ENCODE results near the gene RBBP5.

The RBBP5 gene

DNA sequence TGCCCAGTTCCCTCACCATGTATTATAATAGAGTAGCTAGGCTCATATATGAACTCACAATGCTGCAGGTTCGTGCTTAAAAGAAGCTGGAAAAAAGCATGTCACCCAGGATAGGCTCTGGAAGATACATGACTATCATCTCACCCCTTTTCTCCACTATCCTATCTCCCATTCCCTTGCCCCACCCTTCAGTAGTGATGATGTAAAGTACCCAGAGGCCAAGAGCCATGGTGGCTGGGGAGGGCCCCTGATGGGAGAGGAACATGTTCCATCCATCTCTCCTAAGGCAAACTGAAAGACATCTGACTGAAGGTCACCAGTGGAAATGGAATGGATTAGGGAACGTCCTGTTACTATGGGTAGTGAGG, 20.3 kb upstream of the RBBP5 start:
- TF ChIP-seq PPARA (CRISPR knock-in tag; IDR thresholded peaks at IDR 0.05; ENCODE audit: borderline replicate concordance) (no peak), BACH2 (CRISPR knock-in tag; IDR thresholded peaks at IDR 0.05; ENCODE audit: borderline replicate concordance) (no peak), ZFP30 (CRISPR knock-in tag; IDR thresholded peaks at IDR 0.05) (no peak), CSDC2 (CRISPR knock-in tag; IDR thresholded peaks at IDR 0.05) (no peak), TOX (CRISPR knock-in tag; IDR thresholded peaks at IDR 0.05; ENCODE audit: borderline replicate concordance) (no peak), ARNTL (CRISPR knock-in tag; IDR thresholded peaks at IDR 0.05; ENCODE audit: borderline replicate concordance, low read depth) (no peak), TCF4 (CRISPR knock-in tag; IDR thresholded peaks at IDR 0.05; ENCODE audit: borderline replicate concordance) (no peak), ZNF565 (CRISPR knock-in tag; conservative IDR thresholded peaks at IDR 0.05; ENCODE audit: low read depth) (no peak), ZFP3 (CRISPR knock-in tag; IDR thresholded peaks at IDR 0.05) (no peak), ESRRG (CRISPR knock-in tag; IDR thresholded peaks at IDR 0.05) (no peak), ZNF8 (CRISPR knock-in tag; IDR thresholded peaks at IDR 0.05) (no peak), SNAI2 (CRISPR knock-in tag; IDR thresholded peaks at IDR 0.05) (no peak)
- TF ChIP-seq, protein P1, sequence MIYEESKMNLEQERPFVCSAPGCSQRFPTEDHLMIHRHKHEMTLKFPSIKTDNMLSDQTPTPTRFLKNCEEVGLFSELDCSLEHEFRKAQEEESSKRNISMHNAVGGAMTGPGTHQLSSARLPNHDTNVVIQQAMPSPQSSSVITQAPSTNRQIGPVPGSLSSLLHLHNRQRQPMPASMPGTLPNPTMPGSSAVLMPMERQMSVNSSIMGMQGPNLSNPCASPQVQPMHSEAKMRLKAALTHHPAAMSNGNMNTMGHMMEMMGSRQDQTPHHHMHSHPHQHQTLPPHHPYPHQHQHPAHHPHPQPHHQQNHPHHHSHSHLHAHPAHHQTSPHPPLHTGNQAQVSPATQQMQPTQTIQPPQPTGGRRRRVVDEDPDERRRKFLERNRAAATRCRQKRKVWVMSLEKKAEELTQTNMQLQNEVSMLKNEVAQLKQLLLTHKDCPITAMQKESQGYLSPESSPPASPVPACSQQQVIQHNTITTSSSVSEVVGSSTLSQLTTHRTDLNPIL (CRISPR knock-in tag; IDR thresholded peaks at IDR 0.05; ENCODE audit: low read depth): no peak
- TF ChIP-seq, protein P2, sequence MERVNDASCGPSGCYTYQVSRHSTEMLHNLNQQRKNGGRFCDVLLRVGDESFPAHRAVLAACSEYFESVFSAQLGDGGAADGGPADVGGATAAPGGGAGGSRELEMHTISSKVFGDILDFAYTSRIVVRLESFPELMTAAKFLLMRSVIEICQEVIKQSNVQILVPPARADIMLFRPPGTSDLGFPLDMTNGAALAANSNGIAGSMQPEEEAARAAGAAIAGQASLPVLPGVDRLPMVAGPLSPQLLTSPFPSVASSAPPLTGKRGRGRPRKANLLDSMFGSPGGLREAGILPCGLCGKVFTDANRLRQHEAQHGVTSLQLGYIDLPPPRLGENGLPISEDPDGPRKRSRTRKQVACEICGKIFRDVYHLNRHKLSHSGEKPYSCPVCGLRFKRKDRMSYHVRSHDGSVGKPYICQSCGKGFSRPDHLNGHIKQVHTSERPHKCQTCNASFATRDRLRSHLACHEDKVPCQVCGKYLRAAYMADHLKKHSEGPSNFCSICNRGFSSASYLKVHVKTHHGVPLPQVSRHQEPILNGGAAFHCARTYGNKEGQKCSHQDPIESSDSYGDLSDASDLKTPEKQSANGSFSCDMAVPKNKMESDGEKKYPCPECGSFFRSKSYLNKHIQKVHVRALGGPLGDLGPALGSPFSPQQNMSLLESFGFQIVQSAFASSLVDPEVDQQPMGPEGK (CRISPR knock-in tag; IDR thresholded peaks at IDR 0.05; ENCODE audit: borderline replicate concordance): no peak
- TF ChIP-seq, protein P3, sequence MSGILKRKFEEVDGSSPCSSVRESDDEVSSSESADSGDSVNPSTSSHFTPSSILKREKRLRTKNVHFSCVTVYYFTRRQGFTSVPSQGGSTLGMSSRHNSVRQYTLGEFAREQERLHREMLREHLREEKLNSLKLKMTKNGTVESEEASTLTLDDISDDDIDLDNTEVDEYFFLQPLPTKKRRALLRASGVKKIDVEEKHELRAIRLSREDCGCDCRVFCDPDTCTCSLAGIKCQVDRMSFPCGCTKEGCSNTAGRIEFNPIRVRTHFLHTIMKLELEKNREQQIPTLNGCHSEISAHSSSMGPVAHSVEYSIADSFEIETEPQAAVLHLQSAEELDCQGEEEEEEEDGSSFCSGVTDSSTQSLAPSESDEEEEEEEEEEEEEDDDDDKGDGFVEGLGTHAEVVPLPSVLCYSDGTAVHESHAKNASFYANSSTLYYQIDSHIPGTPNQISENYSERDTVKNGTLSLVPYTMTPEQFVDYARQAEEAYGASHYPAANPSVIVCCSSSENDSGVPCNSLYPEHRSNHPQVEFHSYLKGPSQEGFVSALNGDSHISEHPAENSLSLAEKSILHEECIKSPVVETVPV (CRISPR knock-in tag; IDR thresholded peaks at IDR 0.05): no peak
- TF ChIP-seq, protein P4, sequence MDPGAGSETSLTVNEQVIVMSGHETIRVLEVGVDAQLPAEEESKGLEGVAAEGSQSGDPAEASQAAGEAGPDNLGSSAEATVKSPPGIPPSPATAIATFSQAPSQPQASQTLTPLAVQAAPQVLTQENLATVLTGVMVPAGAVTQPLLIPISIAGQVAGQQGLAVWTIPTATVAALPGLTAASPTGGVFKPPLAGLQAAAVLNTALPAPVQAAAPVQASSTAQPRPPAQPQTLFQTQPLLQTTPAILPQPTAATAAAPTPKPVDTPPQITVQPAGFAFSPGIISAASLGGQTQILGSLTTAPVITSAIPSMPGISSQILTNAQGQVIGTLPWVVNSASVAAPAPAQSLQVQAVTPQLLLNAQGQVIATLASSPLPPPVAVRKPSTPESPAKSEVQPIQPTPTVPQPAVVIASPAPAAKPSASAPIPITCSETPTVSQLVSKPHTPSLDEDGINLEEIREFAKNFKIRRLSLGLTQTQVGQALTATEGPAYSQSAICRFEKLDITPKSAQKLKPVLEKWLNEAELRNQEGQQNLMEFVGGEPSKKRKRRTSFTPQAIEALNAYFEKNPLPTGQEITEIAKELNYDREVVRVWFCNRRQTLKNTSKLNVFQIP (CRISPR knock-in tag; IDR thresholded peaks at IDR 0.05; ENCODE audit: borderline replicate concordance, low read depth): no peak
- ATAC-seq: no peak

DNA sequence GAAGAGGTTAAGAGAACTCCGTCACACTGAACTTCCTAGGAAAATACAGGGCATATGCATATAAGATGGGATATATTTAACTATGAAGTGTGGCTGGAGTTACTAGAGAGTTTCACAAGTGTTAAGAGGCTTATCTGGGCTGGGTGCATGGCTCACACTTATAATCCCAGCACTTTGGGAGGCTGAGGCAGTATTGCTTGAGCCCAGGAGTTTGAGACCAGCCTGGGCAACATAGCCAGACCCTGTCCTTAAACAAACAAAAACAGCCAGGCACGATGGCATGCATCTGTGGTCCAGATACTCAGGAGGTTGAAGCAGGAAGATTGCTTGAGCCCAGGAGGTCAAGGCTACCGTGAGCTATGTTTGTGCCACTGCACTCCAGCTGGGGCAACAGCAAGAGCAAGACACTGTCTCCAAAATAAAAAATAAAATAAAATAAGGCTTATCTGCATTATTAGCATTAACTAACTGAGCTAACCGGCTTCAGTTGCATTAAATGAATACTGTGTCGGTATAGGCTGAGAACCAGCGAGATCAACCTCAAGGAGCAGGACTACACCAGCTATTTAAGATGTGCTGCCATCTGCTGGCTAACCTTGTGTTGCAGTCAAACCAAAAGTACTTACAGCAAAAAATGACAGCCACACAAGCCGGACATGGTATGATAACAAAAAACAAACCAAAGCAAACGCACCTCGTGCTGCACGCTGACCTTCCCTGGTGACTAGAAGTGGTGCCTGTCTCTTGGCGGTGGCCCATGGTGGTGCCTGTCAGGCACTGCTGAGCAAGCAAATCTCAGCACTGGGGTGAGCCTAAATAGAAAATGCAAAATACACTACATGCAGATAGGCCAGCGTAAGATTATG, 19.7 kb upstream of the RBBP5 start:
- ATAC-seq: peak; percentile 89
- TF ChIP-seq ZNF8 (CRISPR knock-in tag; IDR thresholded peaks at IDR 0.05) (no peak), SNAI2 (CRISPR knock-in tag; IDR thresholded peaks at IDR 0.05) (no peak), ZNF565 (CRISPR knock-in tag; conservative IDR thresholded peaks at IDR 0.05; ENCODE audit: low read depth) (no peak), ZFP3 (CRISPR knock-in tag; IDR thresholded peaks at IDR 0.05) (no peak), ARNTL (CRISPR knock-in tag; IDR thresholded peaks at IDR 0.05; ENCODE audit: borderline replicate concordance, low read depth) (no peak), RARB (CRISPR knock-in tag; IDR thresholded peaks at IDR 0.05) (no peak), ZC3H10 (CRISPR knock-in tag; IDR thresholded peaks at IDR 0.05) (no peak), GLIS3 (CRISPR knock-in tag; IDR thresholded peaks at IDR 0.05) (no peak), TOX (CRISPR knock-in tag; IDR thresholded peaks at IDR 0.05; ENCODE audit: borderline replicate concordance) (no peak), ESRRG (CRISPR knock-in tag; IDR thresholded peaks at IDR 0.05) (no peak), OSR1 (CRISPR knock-in tag; IDR thresholded peaks at IDR 0.05) (no peak), CSDC2 (CRISPR knock-in tag; IDR thresholded peaks at IDR 0.05) (no peak), ISL1 (CRISPR knock-in tag; IDR thresholded peaks at IDR 0.05) (no peak)
- TF ChIP-seq, protein P4 (CRISPR knock-in tag; IDR thresholded peaks at IDR 0.05; ENCODE audit: borderline replicate concordance, low read depth): no peak
- TF ChIP-seq, protein P1 (CRISPR knock-in tag; IDR thresholded peaks at IDR 0.05; ENCODE audit: low read depth): no peak
- TF ChIP-seq, protein P2 (CRISPR knock-in tag; IDR thresholded peaks at IDR 0.05; ENCODE audit: borderline replicate concordance): no peak

Data from SK-N-SH treated with all-trans-retinoic acid at 6 μM for 48 hours (cell line).